Stimulated activated CD4-positive, alpha-beta T cell treated with anti-CD3 and anti-CD28 coated beads, TNF-alpha, amount 100 ng/mL, for 48 hours (primary cell): ENCODE data around the gene LIN7A.

Experiments
- DNase-seq, 3 donors: peaks; one replicate each; pipeline ENCODE4 v3.0.0-alpha.2; 2020; ENCODE audit warnings: low read depth in 3 of 3

The LIN7A gene

GRCh38 chr12:80937391-80938238 lies at the start of gene LIN7A:
TSS of gene LIN7A (minus strand) at chr12:80937934. CDS start at chr12:80937722, 212 bp downstream.
- no peak for DNase-seq

- no peak for DNase-seq
Observed at GRCh38 chr12:80986224-80986623, 48.5 kb upstream of the LIN7A start.

- DNase-seq: no peak
Observed at GRCh38 chr12:80979816-80980215, 42.1 kb upstream of the LIN7A start.

GRCh38 chr12:80979251-80979650 lies 41.5 kb upstream of the LIN7A start:
- no peak for DNase-seq

GRCh38 chr12:80977346-80977745 lies 39.6 kb upstream of the LIN7A start:
- DNase-seq: no peak

- DNase-seq: no peak
Observed at GRCh38 chr12:80968326-80968725, 30.6 kb upstream of the LIN7A start.

- no peak for DNase-seq
Observed at GRCh38 chr12:80967565-80967964, 29.8 kb upstream of the LIN7A start.

- no peak for DNase-seq
Observed at GRCh38 chr12:80966001-80966400, 28.3 kb upstream of the LIN7A start.

GRCh38 chr12:80958162-80958561 lies 20.4 kb upstream of the LIN7A start:
- DNase-seq: no peak

- DNase-seq: no peak
Observed at GRCh38 chr12:80954857-80955520, 17.3 kb upstream of the LIN7A start.

- no peak for DNase-seq
Observed at GRCh38 chr12:80952443-80952842, 14.7 kb upstream of the LIN7A start.

GRCh38 chr12:80946591-80946990 lies 8.9 kb upstream of the LIN7A start:
- no peak for DNase-seq

GRCh38 chr12:80943338-80943737 lies 5.6 kb upstream of the LIN7A start:
- no peak for DNase-seq

- DNase-seq: no peak
Observed at GRCh38 chr12:80941916-80942315, 4.2 kb upstream of the LIN7A start.

- no peak for DNase-seq
Observed at GRCh38 chr12:80939231-80939950, 1.7 kb upstream of the LIN7A start.

- no peak for DNase-seq
Observed at GRCh38 chr12:80938397-80938796, 663 bp upstream of the LIN7A start.

- no peak for DNase-seq
Observed at GRCh38 chr12:80936642-80937390, 918 bp downstream of the LIN7A start.

- DNase-seq: no peak
Observed at GRCh38 chr12:80936353-80936641, 1.4 kb downstream of the LIN7A start.

GRCh38 chr12:80935111-80935510 lies 2.6 kb downstream of the LIN7A start:
- DNase-seq: no peak

- DNase-seq: no peak
Observed at GRCh38 chr12:80925983-80926382, 11.8 kb downstream of the LIN7A start.

GRCh38 chr12:80925237-80925636 lies 12.5 kb downstream of the LIN7A start:
- DNase-seq: no peak

- DNase-seq: no peak
Observed at GRCh38 chr12:80924437-80924836, 13.3 kb downstream of the LIN7A start.
